ENCODE measurements around the gene ANAPC13. TPM values are rescaled to one million over a fixed set of nuclear protein-coding genes. Genes with fewer than 3 reads are reported as not detected.

Gene ANAPC13
- total and polyA plus RNA-seq, 4 experiments from 2014 or later = 40.9 to 146 (median 64.4) TPM

GRCh38 chr3:134447351-134447750 lies 38.4 kb downstream of the ANAPC13 start:
- ChIA-PET POLR2A (ENCODE audit: partially characterized antibody) (no interaction called here), CTCF (ENCODE audit: partially characterized antibody) (interaction anchor here (2.8 kb wide), 1 partner anchor 139 kb away, joined by 11 read pairs; no protein-coding TSS in a partner anchor)
- Mint-ChIP-seq H3K4me1 (no peaks in the 10 kb centered on the region), H3K9me3 (peaks cover 0 to 23% (median 16%) of the 10 kb centered on the region in 8 donors), H3K4me3 (no peak overlapping the region), H3K27ac (no peak overlapping the region), H3K36me3 (peaks cover 0 to 5% of the 10 kb centered on the region in 2 donors), H3K27me3 (peaks cover 4 to 14% of the 10 kb centered on the region in 2 donors)
- no peaks in the 10 kb centered on the region for H3K36me3 ChIP-seq (ENCODE audit: insufficient read depth, low read length)
- no peaks in the 10 kb centered on the region for H3K4me1 ChIP-seq (ENCODE audit: insufficient read depth, low read length)
- H3K27me3 ChIP-seq (ENCODE audit: insufficient read depth, low read length) = no peaks in the 10 kb centered on the region
- no peak overlapping the region for H3K4me3 ChIP-seq (ENCODE audit: low read length in 2 of 2)
- DNase-seq = no peak
- no peak overlapping the region for H3K27ac ChIP-seq (ENCODE audit: low read depth, low read length)
- intact Hi-C loops (cut with micrococcal nuclease) = no loop called here
- peaks cover 0 to 7% of the 10 kb centered on the region in 2 donors for H3K9me3 ChIP-seq (ENCODE audit: control insufficient read depth in 1 of 2, low read length in 2 of 2)

GRCh38 chr3:134446800-134447199 lies 39.0 kb downstream of the ANAPC13 start:
- no peak for DNase-seq
- Histone ChIP-seq H3K36me3 (ENCODE audit: insufficient read depth, low read length) (no peaks in the 10 kb centered on the region), H3K9me3 (ENCODE audit: control insufficient read depth in 1 of 2, low read length in 2 of 2) (peaks cover 0 to 7% of the 10 kb centered on the region in 2 donors), H3K4me3 (ENCODE audit: low read length in 2 of 2) (no peak overlapping the region), H3K27me3 (ENCODE audit: insufficient read depth, low read length) (no peaks in the 10 kb centered on the region), H3K4me1 (ENCODE audit: insufficient read depth, low read length) (no peaks in the 10 kb centered on the region), H3K27ac (ENCODE audit: low read depth, low read length) (no peak overlapping the region)
- H3K27ac Mint-ChIP-seq = no peak overlapping the region
- no peaks in the 10 kb centered on the region for H3K4me1 Mint-ChIP-seq
- intact Hi-C loops (cut with micrococcal nuclease) = no loop called here
- H3K36me3 Mint-ChIP-seq = peaks cover 0 to 5% of the 10 kb centered on the region in 2 donors
- POLR2A ChIA-PET (ENCODE audit: partially characterized antibody) = no interaction called here
- H3K4me3 Mint-ChIP-seq = no peak overlapping the region
- peaks cover 0 to 23% (median 16%) of the 10 kb centered on the region in 8 donors for H3K9me3 Mint-ChIP-seq
- H3K27me3 Mint-ChIP-seq = peaks cover 4 to 19% of the 10 kb centered on the region in 2 donors
- CTCF ChIA-PET (ENCODE audit: partially characterized antibody) = interaction anchor here (1.1 kb wide), 1 partner anchor 83 kb away, joined by 3 read pairs; no protein-coding TSS in a partner anchor

DNA sequence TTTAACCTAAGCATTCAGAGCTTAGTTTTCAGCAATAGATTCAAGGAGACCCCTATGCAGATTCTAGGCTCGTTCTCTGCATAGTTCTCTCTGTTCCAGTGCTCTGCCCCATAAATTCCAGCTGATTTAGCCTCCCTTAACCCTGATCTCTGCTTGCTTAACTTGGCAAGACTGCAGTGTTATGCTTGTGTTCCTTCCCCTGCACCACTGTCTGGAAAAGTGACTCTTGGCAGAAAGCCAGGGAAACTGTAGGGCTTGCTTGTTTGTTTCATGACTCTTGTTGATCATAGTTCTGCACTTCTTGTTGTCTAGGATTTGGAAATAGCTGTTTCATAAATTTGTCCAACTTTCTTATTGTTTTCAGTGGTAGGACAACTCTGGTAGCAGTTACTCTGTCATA lies 40.1 kb downstream of the ANAPC13 start:
- POLR2A ChIA-PET (ENCODE audit: partially characterized antibody) = interaction anchor here (0.7 kb wide), 1 partner anchor 20 kb away, joined by 3 read pairs; no protein-coding TSS in a partner anchor
- Mint-ChIP-seq H3K4me1 (no peaks in the 10 kb centered on the region), H3K27me3 (peaks cover 9 to 19% of the 10 kb centered on the region in 2 donors), H3K9me3 (peaks cover 0 to 23% (median 16%) of the 10 kb centered on the region in 8 donors), H3K4me3 (no peak overlapping the region), H3K27ac (no peak overlapping the region), H3K36me3 (peaks cover 0 to 5% of the 10 kb centered on the region in 2 donors)
- H3K27ac ChIP-seq (ENCODE audit: low read depth, low read length) = no peak overlapping the region
- H3K36me3 ChIP-seq (ENCODE audit: insufficient read depth, low read length) = no peaks in the 10 kb centered on the region
- DNase-seq = no peak
- intact Hi-C loops (cut with micrococcal nuclease) = no loop called here
- peaks cover 0 to 7% of the 10 kb centered on the region in 2 donors for H3K9me3 ChIP-seq (ENCODE audit: control insufficient read depth in 1 of 2, low read length in 2 of 2)
- CTCF ChIA-PET (ENCODE audit: partially characterized antibody) = interaction anchor here (1.1 to 1.3 kb wide), 2 partner anchors 28 to 82 kb away, joined by 3 read pairs; no protein-coding TSS in a partner anchor
- H3K27me3 ChIP-seq (ENCODE audit: insufficient read depth, low read length) = no peaks in the 10 kb centered on the region
- no peaks in the 10 kb centered on the region for H3K4me1 ChIP-seq (ENCODE audit: insufficient read depth, low read length)
- H3K4me3 ChIP-seq (ENCODE audit: low read length in 2 of 2) = no peak overlapping the region

GRCh38 chr3:134445095-134445494 lies 40.7 kb downstream of the ANAPC13 start:
- H3K9me3 ChIP-seq (ENCODE audit: control insufficient read depth in 1 of 2, low read length in 2 of 2) = peaks cover 0 to 7% of the 10 kb centered on the region in 2 donors
- H3K36me3 ChIP-seq (ENCODE audit: insufficient read depth, low read length) = no peaks in the 10 kb centered on the region
- no peak for DNase-seq
- Mint-ChIP-seq H3K4me3 (no peak overlapping the region), H3K9me3 (peaks cover 0 to 23% (median 16%) of the 10 kb centered on the region in 8 donors), H3K4me1 (no peaks in the 10 kb centered on the region), H3K27me3 (peaks cover 10 to 19% of the 10 kb centered on the region in 2 donors), H3K27ac (peak overlapping the region in 1 of 7 donors; percentile 39), H3K36me3 (peaks cover 0 to 5% of the 10 kb centered on the region in 2 donors)
- no peak overlapping the region for H3K27ac ChIP-seq (ENCODE audit: low read depth, low read length)
- no peak overlapping the region for H3K4me3 ChIP-seq (ENCODE audit: low read length in 2 of 2)
- no peaks in the 10 kb centered on the region for H3K4me1 ChIP-seq (ENCODE audit: insufficient read depth, low read length)
- intact Hi-C loops (cut with micrococcal nuclease) = no loop called here
- CTCF ChIA-PET (ENCODE audit: partially characterized antibody) = interaction anchor here (1.3 kb wide), 1 partner anchor 29 kb away, joined by 3 read pairs; no protein-coding TSS in a partner anchor
- no peaks in the 10 kb centered on the region for H3K27me3 ChIP-seq (ENCODE audit: insufficient read depth, low read length)
- POLR2A ChIA-PET (ENCODE audit: partially characterized antibody) = interaction anchor here (0.7 kb wide), 1 partner anchor 20 kb away, joined by 3 read pairs; no protein-coding TSS in a partner anchor

GRCh38 chr3:134441821-134442220 lies 44.0 kb downstream of the ANAPC13 start:
- peaks cover 0 to 7% of the 10 kb centered on the region in 2 donors for H3K9me3 ChIP-seq (ENCODE audit: control insufficient read depth in 1 of 2, low read length in 2 of 2)
- peaks cover 0 to 5% of the 10 kb centered on the region in 2 donors for H3K36me3 Mint-ChIP-seq
- H3K4me1 ChIP-seq (ENCODE audit: insufficient read depth, low read length) = no peaks in the 10 kb centered on the region
- H3K9me3 Mint-ChIP-seq = peaks cover 0 to 23% (median 16%) of the 10 kb centered on the region in 8 donors
- no peak overlapping the region for H3K4me3 ChIP-seq (ENCODE audit: low read length in 2 of 2)
- no peak overlapping the region for H3K27ac ChIP-seq (ENCODE audit: low read depth, low read length)
- no peak for DNase-seq
- H3K27me3 Mint-ChIP-seq = peaks cover 7 to 14% of the 10 kb centered on the region in 2 donors
- H3K27me3 ChIP-seq (ENCODE audit: insufficient read depth, low read length) = no peaks in the 10 kb centered on the region
- H3K27ac Mint-ChIP-seq = no peak overlapping the region
- CTCF ChIA-PET (ENCODE audit: partially characterized antibody) = interaction anchor here (1.1 kb wide), 1 partner anchor 10 kb away, joined by 6 read pairs; no protein-coding TSS in a partner anchor
- H3K36me3 ChIP-seq (ENCODE audit: insufficient read depth, low read length) = no peaks in the 10 kb centered on the region
- POLR2A ChIA-PET (ENCODE audit: partially characterized antibody) = no interaction called here
- intact Hi-C loops (cut with micrococcal nuclease) = no loop called here
- no peaks in the 10 kb centered on the region for H3K4me1 Mint-ChIP-seq
- H3K4me3 Mint-ChIP-seq = no peak overlapping the region

DNA sequence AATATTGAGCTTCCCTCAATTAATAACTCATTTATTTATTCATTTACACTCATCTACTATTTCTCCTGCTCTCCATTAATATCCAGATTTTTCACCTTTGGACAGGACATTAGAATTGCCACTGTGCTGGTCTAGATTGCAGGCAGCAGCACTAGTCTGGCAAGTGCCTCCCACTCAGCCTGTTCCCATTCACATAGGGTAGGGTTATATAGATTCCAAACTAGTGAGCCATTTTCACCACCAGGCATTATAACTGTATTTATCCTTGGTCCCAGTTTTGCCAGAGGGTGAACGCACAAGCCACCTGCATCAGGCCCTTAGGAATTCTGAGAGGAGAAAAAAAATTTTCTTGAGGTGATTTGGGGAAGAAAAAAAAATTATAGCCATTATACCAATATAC lies 44.5 kb downstream of the ANAPC13 start:
- no peak for DNase-seq
- no peak overlapping the region for H3K27ac ChIP-seq (ENCODE audit: low read depth, low read length)
- CTCF ChIA-PET (ENCODE audit: partially characterized antibody) = interaction anchor here (1.1 kb wide), 1 partner anchor 9 kb away, joined by 6 read pairs; no protein-coding TSS in a partner anchor
- POLR2A ChIA-PET (ENCODE audit: partially characterized antibody) = no interaction called here
- intact Hi-C loops (cut with micrococcal nuclease) = no loop called here
- no peaks in the 10 kb centered on the region for H3K4me1 Mint-ChIP-seq
- H3K4me3 Mint-ChIP-seq = no peak overlapping the region
- H3K4me3 ChIP-seq (ENCODE audit: low read length in 2 of 2) = no peak overlapping the region
- H3K4me1 ChIP-seq (ENCODE audit: insufficient read depth, low read length) = no peaks in the 10 kb centered on the region
- H3K9me3 ChIP-seq (ENCODE audit: control insufficient read depth in 1 of 2, low read length in 2 of 2) = peaks cover 0 to 7% of the 10 kb centered on the region in 2 donors
- H3K27me3 Mint-ChIP-seq = peaks cover 7 to 14% of the 10 kb centered on the region in 2 donors
- no peaks in the 10 kb centered on the region for H3K36me3 ChIP-seq (ENCODE audit: insufficient read depth, low read length)
- no peak overlapping the region for H3K27ac Mint-ChIP-seq
- H3K36me3 Mint-ChIP-seq = peaks cover 0 to 5% of the 10 kb centered on the region in 2 donors
- H3K9me3 Mint-ChIP-seq = peaks cover 0 to 19% (median 16%) of the 10 kb centered on the region in 8 donors
- no peaks in the 10 kb centered on the region for H3K27me3 ChIP-seq (ENCODE audit: insufficient read depth, low read length)

DNA sequence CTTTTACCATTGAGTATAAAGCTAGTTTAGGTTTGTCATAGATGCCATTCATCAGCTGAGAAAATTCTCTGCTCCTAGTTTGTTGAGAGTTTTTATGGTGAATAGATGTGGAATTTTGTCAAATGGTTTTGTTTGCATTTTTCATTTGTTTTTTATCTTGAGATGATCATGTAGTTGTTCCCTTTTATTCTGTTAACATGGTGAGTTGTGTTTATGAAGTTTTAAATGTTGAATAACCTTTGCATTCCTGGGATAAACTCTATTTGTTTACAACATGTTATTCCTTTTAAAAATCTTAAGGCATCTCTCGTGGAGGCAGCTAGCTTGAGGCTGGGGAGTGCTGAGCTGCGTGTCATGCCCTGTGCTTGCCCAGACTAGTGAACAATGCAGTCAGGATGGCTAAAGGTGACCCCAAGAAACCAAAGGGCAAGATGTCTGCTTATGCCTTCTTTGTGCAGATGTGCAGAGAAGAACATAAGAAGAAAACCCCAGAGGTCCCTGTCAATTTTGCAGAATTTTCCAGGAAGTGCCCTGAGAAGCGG lies 48.5 kb downstream of the ANAPC13 start:
- Histone ChIP-seq H3K4me1 (ENCODE audit: insufficient read depth, low read length) (no peaks in the 10 kb centered on the region), H3K9me3 (ENCODE audit: control insufficient read depth in 1 of 2, low read length in 2 of 2) (no peaks in the 10 kb centered on the region), H3K27ac (ENCODE audit: low read depth, low read length) (no peak overlapping the region), H3K27me3 (ENCODE audit: insufficient read depth, low read length) (no peaks in the 10 kb centered on the region), H3K36me3 (ENCODE audit: insufficient read depth, low read length) (no peaks in the 10 kb centered on the region), H3K4me3 (ENCODE audit: low read length in 2 of 2) (no peak overlapping the region)
- no peaks in the 10 kb centered on the region for H3K36me3 Mint-ChIP-seq
- intact Hi-C loops (cut with micrococcal nuclease) = no loop called here
- no peaks in the 10 kb centered on the region for H3K9me3 Mint-ChIP-seq
- CTCF ChIA-PET (ENCODE audit: partially characterized antibody) = interaction anchor here (1.5 kb wide), 1 partner anchor 11 kb away, joined by 3 read pairs; no protein-coding TSS in a partner anchor
- no peak overlapping the region for H3K27ac Mint-ChIP-seq
- no peaks in the 10 kb centered on the region for H3K4me1 Mint-ChIP-seq
- no peak for DNase-seq
- peaks cover 16 to 17% of the 10 kb centered on the region in 2 donors for H3K27me3 Mint-ChIP-seq
- POLR2A ChIA-PET (ENCODE audit: partially characterized antibody) = no interaction called here
- H3K4me3 Mint-ChIP-seq = no peak overlapping the region

Data from CD4-positive, alpha-beta memory T cell (primary cell).